Measurements from ENCODE around the gene RBBP4. TPM values are rescaled to one million over a fixed set of nuclear protein-coding genes. Genes with fewer than 3 reads are reported as not detected.

RBBP4 gene
- total RNA-seq, 4 donors from 2014 or later = 76.1 to 258 (median 193) TPM

DNA sequence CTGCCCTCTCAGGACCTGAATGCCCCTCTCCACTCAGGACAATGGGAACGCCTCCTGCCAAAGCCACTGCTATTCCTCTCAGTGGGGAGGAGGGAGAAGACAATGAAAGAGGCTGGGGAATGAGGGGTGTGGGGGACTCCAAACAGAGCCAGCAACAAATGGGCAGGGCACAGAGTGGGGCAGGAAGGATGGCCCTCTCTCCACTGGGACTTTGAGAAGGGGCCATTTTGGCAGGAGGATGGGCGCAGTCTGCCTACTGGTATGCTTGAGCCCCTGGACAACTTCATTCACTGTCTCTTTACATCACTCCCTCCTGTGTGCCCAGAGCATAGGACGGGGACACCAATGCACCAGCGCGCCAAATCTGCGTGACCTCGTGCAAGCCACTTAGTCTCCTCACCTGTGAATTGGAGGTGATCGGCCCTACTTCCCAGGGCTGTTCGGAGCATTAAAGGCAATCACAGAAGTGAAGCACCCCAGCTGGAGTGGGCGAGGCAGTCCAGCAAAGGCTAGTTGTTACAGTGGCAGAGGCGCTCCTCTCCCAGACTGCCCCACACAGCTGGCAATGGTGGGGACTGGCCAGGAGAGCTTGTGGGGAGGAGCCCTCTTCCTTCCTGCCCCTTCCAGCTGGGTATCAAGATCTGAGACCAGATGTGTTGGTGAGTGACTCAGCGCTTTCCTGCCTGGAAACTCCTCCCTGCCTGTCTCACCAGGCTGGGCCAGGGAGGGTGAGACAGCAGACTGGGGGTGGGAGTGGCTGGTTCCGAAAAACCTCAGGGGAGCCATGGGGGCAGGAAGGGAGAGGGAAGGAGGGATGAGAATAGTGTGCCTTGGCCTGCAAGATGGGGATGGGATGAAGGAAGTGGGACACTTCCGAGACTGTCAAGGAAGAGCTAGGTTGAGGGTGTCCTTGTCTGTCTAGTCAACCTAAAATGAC is 73.9 kb downstream of the RBBP4 start:
- Histone ChIP-seq H3K27me3 (no peaks in the 10 kb centered on the region), H3K27ac (no peak overlapping the region), H3K36me3 (no peaks in the 10 kb centered on the region), H3K4me1 (no peaks in the 10 kb centered on the region), H3K4me3 (no peak overlapping the region), H3K9me3 (no peaks in the 10 kb centered on the region)
- TF ChIP-seq, protein P1, sequence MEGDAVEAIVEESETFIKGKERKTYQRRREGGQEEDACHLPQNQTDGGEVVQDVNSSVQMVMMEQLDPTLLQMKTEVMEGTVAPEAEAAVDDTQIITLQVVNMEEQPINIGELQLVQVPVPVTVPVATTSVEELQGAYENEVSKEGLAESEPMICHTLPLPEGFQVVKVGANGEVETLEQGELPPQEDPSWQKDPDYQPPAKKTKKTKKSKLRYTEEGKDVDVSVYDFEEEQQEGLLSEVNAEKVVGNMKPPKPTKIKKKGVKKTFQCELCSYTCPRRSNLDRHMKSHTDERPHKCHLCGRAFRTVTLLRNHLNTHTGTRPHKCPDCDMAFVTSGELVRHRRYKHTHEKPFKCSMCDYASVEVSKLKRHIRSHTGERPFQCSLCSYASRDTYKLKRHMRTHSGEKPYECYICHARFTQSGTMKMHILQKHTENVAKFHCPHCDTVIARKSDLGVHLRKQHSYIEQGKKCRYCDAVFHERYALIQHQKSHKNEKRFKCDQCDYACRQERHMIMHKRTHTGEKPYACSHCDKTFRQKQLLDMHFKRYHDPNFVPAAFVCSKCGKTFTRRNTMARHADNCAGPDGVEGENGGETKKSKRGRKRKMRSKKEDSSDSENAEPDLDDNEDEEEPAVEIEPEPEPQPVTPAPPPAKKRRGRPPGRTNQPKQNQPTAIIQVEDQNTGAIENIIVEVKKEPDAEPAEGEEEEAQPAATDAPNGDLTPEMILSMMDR (IDR thresholded peaks at IDR 0.05) = no peak
- no peak for TF ChIP-seq POLR2A (IDR thresholded peaks at IDR 0.05)
- DNase-seq = peak; percentile 39 to 50
- intact Hi-C loops (cut with DNase I; ENCODE audit: low total_unique reads) = no loop called here

DNA sequence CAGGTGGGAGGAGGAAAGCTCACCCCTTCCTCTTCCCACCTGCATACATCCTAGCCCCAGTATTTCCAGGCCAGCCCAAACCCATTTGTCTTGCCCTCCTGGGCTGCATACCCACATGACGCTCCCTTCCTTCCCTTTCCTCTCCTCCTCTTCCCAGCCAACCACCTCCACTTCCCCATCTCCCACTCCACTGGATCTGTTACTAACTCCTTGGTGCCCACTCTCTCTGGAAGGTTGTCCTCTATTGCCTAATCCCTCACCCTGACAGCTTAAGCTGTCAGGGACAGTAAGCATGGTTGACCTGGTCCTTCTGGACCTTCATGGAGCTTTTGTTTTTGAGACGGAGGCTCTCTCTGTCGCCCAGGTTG is 74.6 kb downstream of the RBBP4 start:
- Histone ChIP-seq H3K27ac (no peak overlapping the region), H3K4me1 (no peaks in the 10 kb centered on the region), H3K36me3 (no peaks in the 10 kb centered on the region), H3K9me3 (no peaks in the 10 kb centered on the region), H3K27me3 (no peaks in the 10 kb centered on the region), H3K4me3 (no peak overlapping the region)
- DNase-seq = no peak
- TF ChIP-seq, protein P1 (IDR thresholded peaks at IDR 0.05) = no peak
- no peak for TF ChIP-seq POLR2A (IDR thresholded peaks at IDR 0.05)
- intact Hi-C loops (cut with DNase I; ENCODE audit: low total_unique reads) = no loop called here

DNA sequence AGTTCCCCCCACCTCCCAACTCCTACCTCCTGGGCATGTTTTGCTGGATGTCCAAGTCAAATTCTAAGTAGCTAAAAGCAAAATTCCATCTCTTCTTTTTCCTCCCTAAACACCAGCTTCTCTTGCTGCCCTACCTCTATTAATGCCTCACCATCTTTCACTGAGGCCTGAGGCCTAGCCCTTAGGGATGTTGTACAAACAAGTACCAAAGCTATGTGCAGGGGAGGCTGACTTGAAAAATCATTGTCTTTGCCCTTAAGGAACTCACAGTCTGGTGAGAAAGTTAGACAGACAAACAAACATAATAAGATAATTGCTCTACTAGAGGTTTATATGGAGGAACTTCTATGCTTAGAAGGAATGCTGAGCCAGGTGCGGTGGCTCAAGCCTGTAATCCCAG is 76.9 kb downstream of the RBBP4 start:
- TF ChIP-seq, protein P1 (IDR thresholded peaks at IDR 0.05) = no peak
- TF ChIP-seq POLR2A (IDR thresholded peaks at IDR 0.05) = no peak
- no peak overlapping the region for H3K4me3 ChIP-seq
- intact Hi-C loops (cut with DNase I; ENCODE audit: low total_unique reads) = no loop called here

DNA sequence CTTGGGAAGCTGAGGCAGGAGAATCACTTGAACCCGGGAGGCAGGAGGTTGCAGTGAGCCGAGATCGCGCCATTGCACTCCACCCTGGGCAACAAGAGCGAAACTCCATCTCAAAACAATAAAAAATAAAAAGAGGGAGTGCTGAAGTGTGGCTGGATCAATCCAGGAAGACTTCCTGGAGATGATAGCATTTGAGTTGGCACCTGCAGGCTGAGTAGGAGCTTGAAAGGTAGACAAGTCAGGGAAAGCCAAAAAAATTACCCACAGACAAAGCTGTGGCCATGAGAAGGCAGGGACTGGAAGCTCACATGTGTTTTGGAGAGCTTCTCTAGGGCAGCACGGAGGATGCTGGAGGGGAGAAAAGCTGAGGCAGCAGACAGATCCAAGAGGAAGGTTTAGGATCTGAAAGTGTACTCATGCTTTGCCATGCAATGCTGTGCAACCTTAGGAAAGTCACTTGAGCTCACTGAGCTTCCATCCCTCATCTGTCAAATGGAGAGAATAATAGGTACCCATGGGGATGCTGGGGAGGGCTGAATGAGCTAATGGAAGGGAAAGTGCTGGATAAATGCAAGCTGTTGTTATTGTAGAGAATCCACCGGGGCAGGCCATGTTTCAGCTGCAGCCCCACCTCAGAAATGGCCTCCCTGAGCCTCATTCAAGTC is 77.5 kb downstream of the RBBP4 start:
- H3K27ac ChIP-seq = no peak overlapping the region
- intact Hi-C loops (cut with DNase I; ENCODE audit: low total_unique reads) = no loop called here
- H3K36me3 ChIP-seq = no peaks in the 10 kb centered on the region
- no peaks in the 10 kb centered on the region for H3K27me3 ChIP-seq
- H3K4me3 ChIP-seq = no peak overlapping the region
- H3K4me1 ChIP-seq = no peaks in the 10 kb centered on the region
- no peak for DNase-seq
- H3K9me3 ChIP-seq = no peaks in the 10 kb centered on the region
- TF ChIP-seq POLR2A (IDR thresholded peaks at IDR 0.05) = no peak
- TF ChIP-seq, protein P1 (IDR thresholded peaks at IDR 0.05) = no peak

More for the DNA sequence above, 76.9 kb downstream of the RBBP4 start:
- no peak overlapping the region for H3K27ac ChIP-seq
- H3K36me3 ChIP-seq = no peaks in the 10 kb centered on the region
- no peaks in the 10 kb centered on the region for H3K9me3 ChIP-seq
- H3K27me3 ChIP-seq = no peaks in the 10 kb centered on the region
- H3K4me1 ChIP-seq = no peaks in the 10 kb centered on the region
- DNase-seq = no peak

Data from uterus (tissue), 4 donors.